ENCODE data around the gene AMFR. TPM values are rescaled to one million over a fixed set of nuclear protein-coding genes. Genes with fewer than 3 reads are reported as not detected.

The AMFR gene
- total RNA-seq, 1 experiment from 2014 or later = 48.1 TPM

- CTCF ChIA-PET = no interaction called here
- intact Hi-C loops (cut with micrococcal nuclease; ENCODE audit: unreplicated experiment) = no loop called here
Measured at GRCh38 chr16:56421313-56421712, 4.0 kb downstream of the AMFR start.

GRCh38 chr16:56420613-56421012 lies 4.7 kb downstream of the AMFR start:
- H3K27me3 ChIP-seq (replicated peaks; ENCODE audit: insufficient read depth, low read depth, low read length, poor library complexity) = no peaks in the 10 kb centered on the region
- H3K27ac ChIP-seq (ENCODE audit: low read depth, low read length, poor library complexity, severe bottlenecking) = no peak overlapping the region
- intact Hi-C loops (cut with micrococcal nuclease; ENCODE audit: unreplicated experiment) = no loop called here
- no TSS peak for BruUV-seq (replicated peaks)
- H3K4me3 ChIP-seq (ENCODE audit: low read depth, low read length, poor library complexity, severe bottlenecking) = no peak overlapping the region
- no peaks in the 10 kb centered on the region for H3K36me3 ChIP-seq (ENCODE audit: insufficient read depth, low read length, poor library complexity, severe bottlenecking)
- H3K4me1 ChIP-seq (ENCODE audit: insufficient read depth, low read length, poor library complexity, severe bottlenecking) = peaks cover 24% of the 10 kb centered on the region
- no peak for TF ChIP-seq EZH2 (IDR thresholded peaks at IDR 0.05; ENCODE audit: borderline replicate concordance, low read depth, low read length, poor library complexity, severe bottlenecking)
- TF ChIP-seq CTCF (conservative IDR thresholded peaks at IDR 0.05; ENCODE audit: low read depth, low read length) = no peak
- ChIA-PET CTCF (no interaction called here), POLR2A (ENCODE audit: low non-redundant PET) (interaction anchor here (0.6 kb wide), 2 partner anchors 367 to 381 kb away, joined by 4 to 6 read pairs; no protein-coding TSS in a partner anchor)
- no peaks in the 10 kb centered on the region for H3K9me3 ChIP-seq (ENCODE audit: low read depth, low read length, poor library complexity, severe bottlenecking)
- DNase-seq (ENCODE audit: low spot score) = no peak

More at GRCh38 chr16:56421313-56421712, 4.0 kb downstream of the AMFR start:
- Histone ChIP-seq H3K27me3 (replicated peaks; ENCODE audit: insufficient read depth, low read depth, low read length, poor library complexity) (no peaks in the 10 kb centered on the region), H3K4me3 (ENCODE audit: low read depth, low read length, poor library complexity, severe bottlenecking) (no peak overlapping the region), H3K9me3 (ENCODE audit: low read depth, low read length, poor library complexity, severe bottlenecking) (no peaks in the 10 kb centered on the region), H3K36me3 (ENCODE audit: insufficient read depth, low read length, poor library complexity, severe bottlenecking) (no peaks in the 10 kb centered on the region), H3K4me1 (ENCODE audit: insufficient read depth, low read length, poor library complexity, severe bottlenecking) (peaks cover 24% of the 10 kb centered on the region), H3K27ac (ENCODE audit: low read depth, low read length, poor library complexity, severe bottlenecking) (no peak overlapping the region)
- DNase-seq (ENCODE audit: low spot score) = no peak
- TF ChIP-seq CTCF (conservative IDR thresholded peaks at IDR 0.05; ENCODE audit: low read depth, low read length) (no peak), EZH2 (IDR thresholded peaks at IDR 0.05; ENCODE audit: borderline replicate concordance, low read depth, low read length, poor library complexity, severe bottlenecking) (no peak)
- BruUV-seq (replicated peaks) = no TSS peak
- POLR2A ChIA-PET (ENCODE audit: low non-redundant PET) = no interaction called here

- intact Hi-C loops (cut with micrococcal nuclease; ENCODE audit: unreplicated experiment) = no loop called here
- POLR2A ChIA-PET (ENCODE audit: low non-redundant PET) = interaction anchor here (0.6 kb wide), 2 partner anchors 368 to 382 kb away, joined by 4 to 6 read pairs; no protein-coding TSS in a partner anchor
Measured at GRCh38 chr16:56419740-56420548, 5.4 kb downstream of the AMFR start.

More at GRCh38 chr16:56419740-56420548, 5.4 kb downstream of the AMFR start:
- Histone ChIP-seq H3K4me3 (ENCODE audit: low read depth, low read length, poor library complexity, severe bottlenecking) (no peak overlapping the region), H3K27ac (ENCODE audit: low read depth, low read length, poor library complexity, severe bottlenecking) (no peak overlapping the region), H3K36me3 (ENCODE audit: insufficient read depth, low read length, poor library complexity, severe bottlenecking) (no peaks in the 10 kb centered on the region), H3K9me3 (ENCODE audit: low read depth, low read length, poor library complexity, severe bottlenecking) (no peaks in the 10 kb centered on the region), H3K4me1 (ENCODE audit: insufficient read depth, low read length, poor library complexity, severe bottlenecking) (peaks cover 24% of the 10 kb centered on the region), H3K27me3 (replicated peaks; ENCODE audit: insufficient read depth, low read depth, low read length, poor library complexity) (no peaks in the 10 kb centered on the region)
- DNase-seq (ENCODE audit: low spot score) = no peak
- BruUV-seq (replicated peaks) = no TSS peak
- CTCF ChIA-PET = no interaction called here
- no peak for TF ChIP-seq EZH2 (IDR thresholded peaks at IDR 0.05; ENCODE audit: borderline replicate concordance, low read depth, low read length, poor library complexity, severe bottlenecking)
- TF ChIP-seq CTCF (conservative IDR thresholded peaks at IDR 0.05; ENCODE audit: low read depth, low read length) = no peak
